Purkinje cell (primary cell): ENCODE measurements around the gene XBP1. TPM values are rescaled to one million over a fixed set of nuclear protein-coding genes. Genes with fewer than 3 reads are reported as not detected.

ENCODE experiments used
- polyA plus RNA-seq: library from polyadenylated mRNA; unstranded; fragments of >200 nt; fragmentation: Nextera tagmentation; gene quantifications from 2 replicates; pipeline ENCODE4 v1.2.1, GENCODE V29; 2014

The XBP1 gene
- 40.0 and 49.6 TPM in 2 replicates for polyA plus RNA-seq

GRCh38 chr22:28800308-28801041 lies at the start of gene XBP1:
Gene XBP1, minus strand, starts transcription at chr22:28800569.

GRCh38 chr22:28772633-28773460 lies 27.5 kb downstream of the XBP1 start, which contains the start of gene CCDC117:
Gene CCDC117, plus strand, starts transcription at chr22:28772695. Its CDS starts 155 bp downstream, at chr22:28772850.

Other genes starting within 250 kb of the XBP1 start
- gene TTC28, start 120.7 kb downstream of the XBP1 start, polyA plus RNA-seq, result 0.20 and 1.9 TPM in 2 replicates
- 0.88 and 3.2 TPM in 2 replicates for gene CHEK2, start 58.7 kb downstream of the XBP1 start, polyA plus RNA-seq
- 9.7 and 12.8 TPM in 2 replicates for gene HSCB, start 58.5 kb downstream of the XBP1 start, polyA plus RNA-seq
- gene CCDC117, start 27.9 kb downstream of the XBP1 start, polyA plus RNA-seq, result 5.0 and 8.6 TPM in 2 replicates
- gene ZNRF3, start 83.0 kb upstream of the XBP1 start, polyA plus RNA-seq, result 2.0 and 2.2 TPM in 2 replicates